ENCODE measurements around the gene STX8.

GRCh38 chr17:9266031-9266680 lies 309.5 kb downstream of the STX8 start:
- no peak for TF ChIP-seq GATA2 (IDR thresholded peaks at IDR 0.05; ENCODE audit: low read depth, low read length)
- TF ChIP-seq GATA3 (IDR thresholded peaks at IDR 0.05; ENCODE audit: low read depth, low read length): no peak

Data from SH-SY5Y (cell line).